ENCODE data around the gene TCTN2.

TCTN2 gene

DNA sequence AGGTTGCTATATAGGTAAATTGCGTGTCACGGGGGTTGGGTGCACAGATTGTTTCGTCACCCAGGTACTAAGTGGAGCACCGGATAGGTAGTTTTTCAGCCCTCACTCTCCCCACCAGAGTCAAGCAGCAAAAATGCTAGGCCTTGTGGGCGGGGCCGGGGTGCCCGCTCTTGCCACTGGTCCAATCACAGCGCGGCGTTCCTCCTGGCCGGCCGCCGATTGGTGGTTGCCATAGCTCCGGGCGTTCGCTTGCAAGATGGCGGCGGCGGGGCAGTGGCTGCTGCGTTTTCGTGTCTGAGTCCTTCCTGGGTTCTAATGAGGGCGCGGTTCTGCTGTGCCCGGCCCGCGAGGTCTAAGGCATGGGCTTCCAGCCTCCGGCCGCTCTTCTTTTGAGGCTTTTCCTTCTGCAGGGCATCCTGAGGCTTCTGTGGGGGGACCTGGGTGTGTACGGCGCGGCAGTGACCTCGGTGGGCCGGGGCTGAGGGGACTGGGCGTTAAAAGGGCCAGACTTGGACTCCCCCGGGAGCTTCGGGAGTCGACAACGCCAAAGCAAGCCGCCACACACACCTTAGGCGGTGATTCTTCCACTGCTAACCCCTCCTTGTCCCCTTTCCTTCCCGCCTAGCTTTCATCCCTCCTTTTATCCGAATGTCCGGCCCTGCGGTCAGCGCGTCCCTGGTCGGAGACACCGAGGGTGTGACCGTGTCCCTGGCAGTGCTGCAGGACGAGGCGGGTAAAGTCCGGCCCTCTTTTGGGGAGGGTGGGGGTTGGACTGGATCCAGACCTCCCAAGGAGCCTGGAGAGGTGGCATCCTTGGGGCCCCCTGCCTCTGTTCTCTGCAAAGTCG is at the start of gene TCTN2:
Gene TCTN2 (plus strand): TSS at position 232 of the 847 bp plus-strand sequence. CDS start 128 bp downstream, at position 360.
- H3K27ac ChIP-seq (ENCODE audit: low read depth, low read length), result no peak within 1 kb of the TSS

GRCh38 chr12:123621619-123622530 is 49.0 kb upstream of the TCTN2 start:
- H3K36me3 ChIP-seq (ENCODE audit: control insufficient read depth in 1 of 2, insufficient read depth in 2 of 2, low read length in 2 of 2), result peaks cover 40 to 83% of the 10 kb centered on the region in 2 donors
- H3K27ac ChIP-seq (ENCODE audit: low read depth, low read length), result no peak overlapping the region
- no peaks in the 10 kb centered on the region for H3K27me3 ChIP-seq (ENCODE audit: control insufficient read depth in 1 of 2, insufficient read depth in 2 of 2, low read length in 2 of 2)
- H3K4me3 ChIP-seq (ENCODE audit: low read depth in 1 of 2, low read length in 2 of 2), result no peak overlapping the region
- no peaks in the 10 kb centered on the region for H3K9me3 ChIP-seq (ENCODE audit: control insufficient read depth in 1 of 2, low read length in 2 of 2)
- no peaks in the 10 kb centered on the region for H3K4me1 ChIP-seq (ENCODE audit: control insufficient read depth in 1 of 2, insufficient read depth in 2 of 2, low read length in 2 of 2)
- H3K9ac ChIP-seq (ENCODE audit: low read depth in 1 of 2, low read length in 2 of 2), result no peak overlapping the region

More for the DNA sequence above, at the start of gene TCTN2:
- H3K36me3 ChIP-seq (ENCODE audit: control insufficient read depth in 1 of 2, insufficient read depth in 2 of 2, low read length in 2 of 2), result peaks cover 0 to 4% of the 10 kb centered on the region in 2 donors
- peaks cover 0 to 9% of the 10 kb centered on the region in 2 donors for H3K4me1 ChIP-seq (ENCODE audit: control insufficient read depth in 1 of 2, insufficient read depth in 2 of 2, low read length in 2 of 2)
- no peaks in the 10 kb centered on the region for H3K9me3 ChIP-seq (ENCODE audit: control insufficient read depth in 1 of 2, low read length in 2 of 2)
- no peaks in the 10 kb centered on the region for H3K27me3 ChIP-seq (ENCODE audit: control insufficient read depth in 1 of 2, insufficient read depth in 2 of 2, low read length in 2 of 2)
- H3K4me3 ChIP-seq (ENCODE audit: low read depth in 1 of 2, low read length in 2 of 2), result peak within 1 kb of the TSS; percentile 95 to 96
- H3K9ac ChIP-seq (ENCODE audit: low read depth in 1 of 2, low read length in 2 of 2), result peak within 1 kb of the TSS; percentile 64 to 66

GRCh38 chr12:123633379-123634141 is 37.4 kb upstream of the TCTN2 start, which contains the start of the genes EIF2B1 and GTF2H3:
Gene EIF2B1, minus strand, starts transcription at chr12:123633686. Its CDS starts 129 bp downstream, at chr12:123633557.
Gene GTF2H3, plus strand, starts transcription at chr12:123633829. Its CDS starts 31 bp downstream, at chr12:123633860.
- Histone ChIP-seq H3K27ac (ENCODE audit: low read depth, low read length) (peak within 1 kb of the TSS; percentile 42), H3K9me3 (ENCODE audit: control insufficient read depth in 1 of 2, low read length in 2 of 2) (no peaks in the 10 kb centered on the region), H3K4me1 (ENCODE audit: control insufficient read depth in 1 of 2, insufficient read depth in 2 of 2, low read length in 2 of 2) (peaks cover 9 to 10% of the 10 kb centered on the region in 2 donors), H3K9ac (ENCODE audit: low read depth in 1 of 2, low read length in 2 of 2) (peak within 1 kb of the TSS; percentile 45 to 90), H3K27me3 (ENCODE audit: control insufficient read depth in 1 of 2, insufficient read depth in 2 of 2, low read length in 2 of 2) (no peaks in the 10 kb centered on the region), H3K36me3 (ENCODE audit: control insufficient read depth in 1 of 2, insufficient read depth in 2 of 2, low read length in 2 of 2) (peaks cover 18 to 25% of the 10 kb centered on the region in 2 donors), H3K4me3 (ENCODE audit: low read depth in 1 of 2, low read length in 2 of 2) (peak within 1 kb of the TSS; percentile 82 to 98)

DNA sequence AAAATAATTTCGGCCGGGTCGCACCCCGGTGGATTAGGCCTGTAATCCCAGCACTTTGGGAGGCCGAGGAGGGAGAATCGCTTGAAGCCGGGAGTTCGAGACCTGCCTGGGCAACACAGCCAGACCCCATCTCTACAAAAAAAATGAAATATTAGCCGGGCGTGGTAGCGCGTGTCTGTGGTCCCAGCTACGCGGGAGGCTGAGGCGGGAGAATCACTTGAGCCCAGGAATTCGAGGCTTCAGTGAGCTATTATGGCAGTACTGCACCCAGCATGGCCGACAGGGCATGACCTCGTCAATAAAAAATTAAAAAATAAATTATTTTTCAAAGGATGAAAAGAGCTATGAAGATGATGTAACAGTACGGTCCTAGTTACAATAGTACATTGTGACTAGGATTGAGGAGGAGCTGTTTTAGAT is 36.8 kb upstream of the TCTN2 start:
- peak overlapping the region; percentile 45 to 90 for H3K9ac ChIP-seq (ENCODE audit: low read depth in 1 of 2, low read length in 2 of 2)
- H3K27ac ChIP-seq (ENCODE audit: low read depth, low read length), result no peak overlapping the region
- H3K27me3 ChIP-seq (ENCODE audit: control insufficient read depth in 1 of 2, insufficient read depth in 2 of 2, low read length in 2 of 2), result no peaks in the 10 kb centered on the region
- peaks cover 9 to 10% of the 10 kb centered on the region in 2 donors for H3K4me1 ChIP-seq (ENCODE audit: control insufficient read depth in 1 of 2, insufficient read depth in 2 of 2, low read length in 2 of 2)
- H3K36me3 ChIP-seq (ENCODE audit: control insufficient read depth in 1 of 2, insufficient read depth in 2 of 2, low read length in 2 of 2), result peaks cover 12 to 19% of the 10 kb centered on the region in 2 donors
- no peaks in the 10 kb centered on the region for H3K9me3 ChIP-seq (ENCODE audit: control insufficient read depth in 1 of 2, low read length in 2 of 2)
- H3K4me3 ChIP-seq (ENCODE audit: low read depth in 1 of 2, low read length in 2 of 2), result peak overlapping the region; percentile 82 to 98

DNA sequence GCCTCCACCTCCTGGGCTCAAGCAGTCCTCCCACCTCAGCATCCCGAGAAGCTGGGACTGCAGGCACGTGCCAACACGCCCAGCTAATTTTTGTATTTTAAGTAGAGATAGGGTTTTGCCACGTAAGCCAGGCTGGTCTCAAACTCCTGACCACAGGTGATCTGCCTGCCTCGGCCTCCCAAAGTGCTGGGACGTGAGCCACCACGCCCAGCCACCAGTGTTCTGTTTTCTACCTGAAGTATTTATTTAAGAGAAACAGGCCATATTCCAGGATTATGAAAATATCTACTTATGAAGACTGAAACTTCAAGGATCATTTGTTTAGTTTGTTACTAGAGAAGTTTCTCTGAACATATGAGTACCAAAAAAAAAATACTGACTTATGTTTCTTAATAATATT is 27.0 kb upstream of the TCTN2 start:
- no peaks in the 10 kb centered on the region for H3K9me3 ChIP-seq (ENCODE audit: control insufficient read depth in 1 of 2, low read length in 2 of 2)
- H3K4me3 ChIP-seq (ENCODE audit: low read depth in 1 of 2, low read length in 2 of 2), result no peak overlapping the region
- peaks cover 14 to 48% of the 10 kb centered on the region in 2 donors for H3K36me3 ChIP-seq (ENCODE audit: control insufficient read depth in 1 of 2, insufficient read depth in 2 of 2, low read length in 2 of 2)
- H3K9ac ChIP-seq (ENCODE audit: low read depth in 1 of 2, low read length in 2 of 2), result no peak overlapping the region
- H3K27ac ChIP-seq (ENCODE audit: low read depth, low read length), result no peak overlapping the region
- no peaks in the 10 kb centered on the region for H3K4me1 ChIP-seq (ENCODE audit: control insufficient read depth in 1 of 2, insufficient read depth in 2 of 2, low read length in 2 of 2)
- no peaks in the 10 kb centered on the region for H3K27me3 ChIP-seq (ENCODE audit: control insufficient read depth in 1 of 2, insufficient read depth in 2 of 2, low read length in 2 of 2)

DNA sequence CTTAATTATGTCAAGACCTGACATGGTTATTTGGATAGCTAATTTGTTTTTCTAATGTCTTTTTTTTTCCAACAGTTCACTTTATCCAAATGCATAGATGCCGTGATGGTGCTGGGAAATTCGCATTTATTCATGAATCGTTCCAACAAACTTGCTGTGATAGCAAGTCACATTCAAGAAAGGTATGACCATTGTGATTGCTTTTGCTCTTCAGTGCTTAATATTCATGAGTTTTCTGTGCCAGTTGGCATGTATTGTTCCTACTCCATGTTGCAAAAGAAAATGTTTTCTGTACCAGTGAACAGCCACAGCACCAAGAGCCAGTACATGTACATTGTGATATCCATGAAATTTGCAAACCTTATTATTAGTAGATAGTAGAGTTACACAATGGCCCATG is 25.5 kb upstream of the TCTN2 start:
- Histone ChIP-seq H3K9me3 (ENCODE audit: control insufficient read depth in 1 of 2, low read length in 2 of 2) (no peaks in the 10 kb centered on the region), H3K27ac (ENCODE audit: low read depth, low read length) (no peak overlapping the region), H3K36me3 (ENCODE audit: control insufficient read depth in 1 of 2, insufficient read depth in 2 of 2, low read length in 2 of 2) (peaks cover 8 to 59% of the 10 kb centered on the region in 2 donors), H3K4me3 (ENCODE audit: low read depth in 1 of 2, low read length in 2 of 2) (no peak overlapping the region), H3K9ac (ENCODE audit: low read depth in 1 of 2, low read length in 2 of 2) (no peak overlapping the region), H3K4me1 (ENCODE audit: control insufficient read depth in 1 of 2, insufficient read depth in 2 of 2, low read length in 2 of 2) (no peaks in the 10 kb centered on the region), H3K27me3 (ENCODE audit: control insufficient read depth in 1 of 2, insufficient read depth in 2 of 2, low read length in 2 of 2) (no peaks in the 10 kb centered on the region)

DNA sequence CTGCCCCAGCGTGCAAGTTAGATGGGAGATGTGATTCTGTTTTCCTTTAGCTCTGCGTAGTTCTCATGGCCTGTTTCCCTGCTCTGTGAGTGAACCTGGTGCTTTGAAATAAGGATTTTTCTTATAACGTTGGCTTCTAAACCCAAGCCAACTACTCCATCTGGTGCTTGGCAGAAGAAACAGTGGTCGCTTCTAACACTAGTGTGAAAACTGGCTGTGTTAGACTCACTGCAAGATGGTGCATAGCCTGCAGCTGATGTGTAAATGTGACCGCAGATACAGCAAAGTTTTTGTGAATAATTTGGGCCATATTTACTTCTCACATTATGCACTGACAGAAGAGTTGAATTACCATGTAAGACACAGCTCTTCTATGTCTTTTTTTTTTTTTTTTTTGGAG is 25.0 kb upstream of the TCTN2 start:
- Histone ChIP-seq H3K27me3 (ENCODE audit: control insufficient read depth in 1 of 2, insufficient read depth in 2 of 2, low read length in 2 of 2) (no peaks in the 10 kb centered on the region), H3K36me3 (ENCODE audit: control insufficient read depth in 1 of 2, insufficient read depth in 2 of 2, low read length in 2 of 2) (peaks cover 8 to 63% of the 10 kb centered on the region in 2 donors), H3K27ac (ENCODE audit: low read depth, low read length) (no peak overlapping the region), H3K9ac (ENCODE audit: low read depth in 1 of 2, low read length in 2 of 2) (no peak overlapping the region), H3K9me3 (ENCODE audit: control insufficient read depth in 1 of 2, low read length in 2 of 2) (no peaks in the 10 kb centered on the region), H3K4me3 (ENCODE audit: low read depth in 1 of 2, low read length in 2 of 2) (no peak overlapping the region), H3K4me1 (ENCODE audit: control insufficient read depth in 1 of 2, insufficient read depth in 2 of 2, low read length in 2 of 2) (no peaks in the 10 kb centered on the region)

GRCh38 chr12:123648401-123648800 is 22.5 kb upstream of the TCTN2 start:
- Histone ChIP-seq H3K27me3 (ENCODE audit: control insufficient read depth in 1 of 2, insufficient read depth in 2 of 2, low read length in 2 of 2) (no peaks in the 10 kb centered on the region), H3K9me3 (ENCODE audit: control insufficient read depth in 1 of 2, low read length in 2 of 2) (no peaks in the 10 kb centered on the region), H3K36me3 (ENCODE audit: control insufficient read depth in 1 of 2, insufficient read depth in 2 of 2, low read length in 2 of 2) (peaks cover 11 to 58% of the 10 kb centered on the region in 2 donors)

GRCh38 chr12:123654129-123654701 is 16.7 kb upstream of the TCTN2 start:
- Histone ChIP-seq H3K4me1 (ENCODE audit: control insufficient read depth in 1 of 2, insufficient read depth in 2 of 2, low read length in 2 of 2) (no peaks in the 10 kb centered on the region), H3K9me3 (ENCODE audit: control insufficient read depth in 1 of 2, low read length in 2 of 2) (no peaks in the 10 kb centered on the region), H3K4me3 (ENCODE audit: low read depth in 1 of 2, low read length in 2 of 2) (no peak overlapping the region), H3K27ac (ENCODE audit: low read depth, low read length) (no peak overlapping the region), H3K9ac (ENCODE audit: low read depth in 1 of 2, low read length in 2 of 2) (no peak overlapping the region), H3K27me3 (ENCODE audit: control insufficient read depth in 1 of 2, insufficient read depth in 2 of 2, low read length in 2 of 2) (no peaks in the 10 kb centered on the region), H3K36me3 (ENCODE audit: control insufficient read depth in 1 of 2, insufficient read depth in 2 of 2, low read length in 2 of 2) (peaks cover 17 to 49% of the 10 kb centered on the region in 2 donors)

More at GRCh38 chr12:123648401-123648800, 22.5 kb upstream of the TCTN2 start:
- Histone ChIP-seq H3K4me3 (ENCODE audit: low read depth in 1 of 2, low read length in 2 of 2) (no peak overlapping the region), H3K27ac (ENCODE audit: low read depth, low read length) (no peak overlapping the region), H3K9ac (ENCODE audit: low read depth in 1 of 2, low read length in 2 of 2) (no peak overlapping the region), H3K4me1 (ENCODE audit: control insufficient read depth in 1 of 2, insufficient read depth in 2 of 2, low read length in 2 of 2) (no peaks in the 10 kb centered on the region)

Measured in duodenal mucosa (tissue), 2 donors.